ENCODE measurements around the gene PRSS38.

DNA sequence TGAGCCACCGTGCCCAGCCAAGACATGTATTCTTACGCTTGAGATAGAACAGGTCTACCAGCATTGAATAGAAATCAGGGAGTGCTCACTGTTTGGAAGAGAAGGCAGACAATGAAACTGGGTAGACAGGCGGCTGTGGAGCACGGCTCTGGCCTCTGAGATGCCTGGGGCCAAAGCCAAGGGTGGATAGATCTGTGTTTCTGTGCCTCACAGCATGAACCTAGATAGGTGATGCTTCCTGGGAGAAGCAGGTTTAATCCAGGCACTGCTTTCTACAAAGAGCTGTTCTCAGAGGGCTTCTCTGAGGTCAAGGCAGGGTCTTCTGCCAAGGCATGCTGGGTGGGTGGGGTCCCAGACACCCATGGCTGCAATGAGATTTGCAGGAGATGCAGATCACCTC lies 24.6 kb upstream of the PRSS38 start:
- no peak for TF ChIP-seq POLR2AphosphoS5 (IDR thresholded peaks at IDR 0.05; ENCODE audit: insufficient read depth, low read depth, low read length)
- no peak for TF ChIP-seq EZH2 (IDR thresholded peaks at IDR 0.05; ENCODE audit: borderline replicate concordance, low read depth, low read length, severe bottlenecking)
